Activated naive CD4-positive, alpha-beta T cell treated with anti-CD3 and anti-CD28 coated beads, Interleukin-2, amount 10 ng/mL, durations not matched to agents 7 days and 5 days (primary cell): ENCODE data around the gene NPY2R.

Experiments used
- CTCF ChIA-PET: fragments of 350-600 bp; sonication (Branson Sonifier 250); formaldehyde crosslinking; loops from one replicate; lab custom pipeline; 2021; ENCODE audit warnings: antibody characterized with exemption; lab: Charles Lee
- DNase-seq: peaks from one replicate; pipeline ENCODE4 v3.0.0-alpha.2; 2020
- H3K27ac Mint-ChIP-seq: one replicate; pipeline ENCODE4 v1.8.0; 2021; ENCODE audit warnings: mild to moderate bottlenecking, moderate library complexity, mixed read lengths
- H3K27me3 Mint-ChIP-seq: one replicate; pipeline ENCODE4 v1.8.0; 2021; ENCODE audit warnings: mild to moderate bottlenecking, mixed read lengths
- H3K36me3 Mint-ChIP-seq: one replicate; pipeline ENCODE4 v1.8.0; 2021; ENCODE audit warnings: mixed read lengths
- H3K4me1 Mint-ChIP-seq: one replicate; pipeline ENCODE4 v1.8.0; 2021; ENCODE audit warnings: mixed read lengths
- H3K4me3 Mint-ChIP-seq: one replicate; pipeline ENCODE4 v1.8.0; 2021; ENCODE audit warnings: mild to moderate bottlenecking, moderate library complexity, mixed read lengths
- H3K9me3 Mint-ChIP-seq: one replicate; pipeline ENCODE4 v1.8.0; 2021; ENCODE audit warnings: mixed read lengths

The NPY2R gene, protein sequence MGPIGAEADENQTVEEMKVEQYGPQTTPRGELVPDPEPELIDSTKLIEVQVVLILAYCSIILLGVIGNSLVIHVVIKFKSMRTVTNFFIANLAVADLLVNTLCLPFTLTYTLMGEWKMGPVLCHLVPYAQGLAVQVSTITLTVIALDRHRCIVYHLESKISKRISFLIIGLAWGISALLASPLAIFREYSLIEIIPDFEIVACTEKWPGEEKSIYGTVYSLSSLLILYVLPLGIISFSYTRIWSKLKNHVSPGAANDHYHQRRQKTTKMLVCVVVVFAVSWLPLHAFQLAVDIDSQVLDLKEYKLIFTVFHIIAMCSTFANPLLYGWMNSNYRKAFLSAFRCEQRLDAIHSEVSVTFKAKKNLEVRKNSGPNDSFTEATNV

DNA sequence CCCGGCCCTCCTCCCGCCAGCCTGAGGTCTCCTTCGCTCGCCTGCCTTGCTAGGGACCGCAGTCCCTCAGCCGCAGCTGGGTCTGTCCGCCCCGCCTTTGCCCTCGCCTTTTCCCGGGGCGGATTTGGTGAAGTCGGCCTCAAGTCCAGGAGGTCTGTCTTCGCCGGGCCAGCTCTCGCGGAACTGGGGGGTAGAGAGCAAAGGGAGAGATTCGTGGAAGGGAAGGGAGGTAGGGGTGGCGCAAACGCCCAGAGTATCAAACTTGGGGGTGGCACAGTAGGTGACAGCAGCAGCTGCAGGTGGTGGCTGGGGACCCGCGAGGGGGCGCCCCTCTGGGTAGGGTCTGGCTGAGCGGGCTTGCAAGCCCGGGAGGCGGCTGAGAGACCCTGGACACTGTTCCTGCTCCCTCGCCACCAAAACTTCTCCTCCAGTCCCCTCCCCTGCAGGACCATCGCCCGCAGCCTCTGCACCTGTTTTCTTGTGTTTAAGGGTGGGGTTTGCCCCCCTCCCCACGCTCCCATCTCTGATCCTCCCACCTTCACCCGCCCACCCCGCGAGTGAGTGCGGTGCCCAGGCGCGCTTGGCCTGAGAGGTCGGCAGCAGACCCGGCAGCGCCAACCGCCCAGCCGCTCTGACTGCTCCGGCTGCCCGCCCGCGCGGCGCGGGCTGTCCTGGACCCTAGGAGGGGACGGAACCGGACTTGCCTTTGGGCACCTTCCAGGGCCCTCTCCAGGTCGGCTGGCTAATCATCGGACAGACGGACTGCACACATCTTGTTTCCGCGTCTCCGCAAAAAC lies at the start of gene NPY2R:
Gene NPY2R, plus strand, starts transcription at position 379 of the 797 bp plus-strand sequence. CDS start 5,304 bp downstream, outside the sequence.
- H3K27me3 Mint-ChIP-seq: peaks cover 27% of the 10 kb centered on the region
- no peaks in the 10 kb centered on the region for H3K9me3 Mint-ChIP-seq
- CTCF ChIA-PET: no interaction called here
- no peak within 1 kb of the TSS for H3K4me3 Mint-ChIP-seq
- H3K4me1 Mint-ChIP-seq: no peaks in the 10 kb centered on the region
- H3K36me3 Mint-ChIP-seq: no peaks in the 10 kb centered on the region
- no peak within 1 kb of the TSS for H3K27ac Mint-ChIP-seq
- no peak for DNase-seq

DNA sequence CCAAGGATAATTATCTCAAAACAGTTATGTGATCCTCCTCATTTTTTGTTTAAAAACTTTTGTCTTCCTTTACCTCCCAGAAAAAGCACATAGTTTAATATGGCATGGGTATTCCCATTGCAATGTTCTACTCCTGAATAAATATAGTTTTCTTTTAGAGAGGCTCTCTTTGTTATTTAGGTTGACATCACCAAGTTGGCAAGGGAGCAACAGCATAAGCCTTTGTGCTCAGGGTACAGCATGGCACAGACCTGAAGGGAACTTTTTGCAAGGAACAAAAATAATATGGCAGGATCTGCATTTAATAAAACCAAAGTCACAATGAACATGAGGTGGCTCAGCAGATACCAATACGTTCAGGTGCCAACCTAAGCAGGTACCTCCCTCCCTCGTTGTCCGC lies 47.1 kb upstream of the NPY2R start:
- H3K27ac Mint-ChIP-seq: no peak overlapping the region
- CTCF ChIA-PET: no interaction called here
- H3K4me1 Mint-ChIP-seq: no peaks in the 10 kb centered on the region
- no peak overlapping the region for H3K4me3 Mint-ChIP-seq
- H3K36me3 Mint-ChIP-seq: no peaks in the 10 kb centered on the region
- H3K27me3 Mint-ChIP-seq: no peaks in the 10 kb centered on the region
- H3K9me3 Mint-ChIP-seq: no peaks in the 10 kb centered on the region
- DNase-seq: no peak

DNA sequence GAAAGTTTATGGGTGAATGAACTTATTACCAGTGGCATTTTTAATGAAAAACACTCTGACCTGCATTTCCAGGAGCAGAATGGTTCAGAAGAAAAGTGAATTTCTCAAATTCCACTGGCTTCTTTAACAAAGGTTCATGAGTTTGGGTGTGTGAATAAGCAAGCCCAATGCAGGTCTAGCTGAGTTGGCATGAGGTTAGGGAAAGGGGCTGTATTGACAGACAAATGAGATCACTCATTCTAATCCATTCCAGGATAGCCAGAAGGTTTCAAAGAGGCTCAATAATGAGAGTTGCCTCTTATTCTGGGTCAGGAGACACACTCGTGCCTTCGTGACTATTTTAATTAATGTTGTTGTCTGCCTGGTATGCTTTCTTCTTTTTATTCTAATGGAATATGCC lies 43.7 kb upstream of the NPY2R start:
- CTCF ChIA-PET: no interaction called here
- H3K4me3 Mint-ChIP-seq: no peak overlapping the region

DNA sequence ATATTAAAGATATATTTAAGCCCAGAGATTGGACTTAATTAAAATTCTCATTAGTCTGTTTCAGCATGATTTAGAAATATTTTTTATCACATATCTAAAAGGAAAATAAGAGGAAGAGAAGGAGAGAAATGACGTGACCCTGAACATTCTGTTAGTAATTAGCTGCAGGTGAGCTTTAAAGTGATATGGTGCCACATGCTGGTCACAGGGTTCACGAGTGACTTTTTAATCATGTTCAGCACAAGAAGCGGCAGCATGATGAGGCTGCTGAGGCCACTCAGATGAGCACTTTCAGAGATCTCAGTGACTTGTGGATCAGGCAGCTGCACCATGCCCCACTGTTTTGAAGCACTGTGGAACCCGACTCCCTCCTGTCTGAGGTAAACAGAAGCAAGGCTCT lies 37.9 kb upstream of the NPY2R start:
- H3K36me3 Mint-ChIP-seq: no peaks in the 10 kb centered on the region
- no peaks in the 10 kb centered on the region for H3K9me3 Mint-ChIP-seq
- H3K27ac Mint-ChIP-seq: no peak overlapping the region
- CTCF ChIA-PET: no interaction called here
- H3K4me3 Mint-ChIP-seq: no peak overlapping the region
- H3K4me1 Mint-ChIP-seq: no peaks in the 10 kb centered on the region
- DNase-seq: no peak
- H3K27me3 Mint-ChIP-seq: no peaks in the 10 kb centered on the region

More for the DNA sequence above, 43.7 kb upstream of the NPY2R start:
- Mint-ChIP-seq H3K9me3 (no peaks in the 10 kb centered on the region), H3K4me1 (no peaks in the 10 kb centered on the region), H3K27ac (no peak overlapping the region), H3K36me3 (no peaks in the 10 kb centered on the region), H3K27me3 (no peaks in the 10 kb centered on the region)
- no peak for DNase-seq

DNA sequence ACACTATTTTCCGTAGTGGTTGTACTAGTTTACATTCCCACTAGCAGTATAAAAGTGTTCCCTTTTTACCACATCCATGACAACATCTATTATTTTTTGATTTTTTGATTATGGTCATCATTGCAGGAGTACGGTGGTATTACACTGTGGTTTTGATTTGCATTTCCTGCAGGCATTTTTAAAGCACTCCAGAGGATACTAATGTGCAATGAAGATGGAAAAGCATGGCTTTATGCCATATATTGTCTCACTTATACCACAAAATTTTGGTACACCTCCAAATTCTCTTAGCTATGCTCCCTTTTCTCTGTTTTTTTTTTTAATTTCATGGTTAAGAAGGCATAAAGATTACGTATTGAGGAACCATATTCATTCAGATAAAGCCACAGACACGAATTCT lies 35.1 kb upstream of the NPY2R start:
- Mint-ChIP-seq H3K27ac (no peak overlapping the region), H3K27me3 (no peaks in the 10 kb centered on the region), H3K4me3 (no peak overlapping the region), H3K9me3 (no peaks in the 10 kb centered on the region), H3K36me3 (no peaks in the 10 kb centered on the region), H3K4me1 (no peaks in the 10 kb centered on the region)
- CTCF ChIA-PET: no interaction called here
- no peak for DNase-seq

DNA sequence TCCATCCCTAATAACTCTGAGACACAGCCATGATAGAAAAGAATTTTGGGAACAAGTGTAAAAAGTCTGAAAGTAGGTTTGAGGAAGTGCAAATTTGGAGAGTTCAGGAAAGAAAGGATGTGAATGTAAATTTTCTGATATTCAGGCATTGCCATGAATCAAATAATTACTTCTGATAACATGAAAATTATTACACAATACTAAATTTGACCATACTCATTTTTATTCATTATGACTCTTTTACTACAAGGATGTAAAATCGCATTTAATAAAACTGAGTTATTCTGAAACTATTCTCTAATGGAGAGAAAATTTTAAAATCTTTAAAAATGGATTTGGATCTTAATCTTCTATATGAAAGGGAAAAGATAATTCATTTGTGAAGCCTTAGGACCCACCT lies 33.8 kb upstream of the NPY2R start:
- DNase-seq: no peak
- Mint-ChIP-seq H3K4me1 (no peaks in the 10 kb centered on the region), H3K27me3 (no peaks in the 10 kb centered on the region), H3K36me3 (no peaks in the 10 kb centered on the region), H3K4me3 (no peak overlapping the region), H3K27ac (no peak overlapping the region), H3K9me3 (no peaks in the 10 kb centered on the region)
- CTCF ChIA-PET: no interaction called here

DNA sequence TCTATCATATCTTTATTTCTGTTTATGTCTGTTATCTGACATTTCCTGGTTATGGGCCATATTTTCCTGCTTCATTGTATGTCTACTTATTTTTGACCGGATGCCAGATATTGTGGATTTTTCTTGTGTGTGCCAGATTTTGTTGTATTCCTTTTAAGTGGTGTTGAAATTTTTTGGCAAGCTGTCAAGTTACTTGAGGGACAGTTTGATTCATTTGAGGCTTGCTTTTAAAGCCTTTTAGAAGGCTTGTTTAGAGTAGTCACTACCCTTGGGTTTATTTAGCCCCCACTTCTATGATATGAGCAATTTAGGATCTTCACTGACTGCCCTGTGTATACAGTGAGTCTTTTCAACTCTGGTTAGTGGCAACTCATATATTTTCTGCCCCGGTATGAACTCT lies 29.2 kb upstream of the NPY2R start:
- Mint-ChIP-seq H3K27me3 (no peaks in the 10 kb centered on the region), H3K27ac (no peak overlapping the region), H3K4me3 (no peak overlapping the region), H3K9me3 (no peaks in the 10 kb centered on the region), H3K4me1 (no peaks in the 10 kb centered on the region), H3K36me3 (no peaks in the 10 kb centered on the region)
- CTCF ChIA-PET: no interaction called here
- DNase-seq: no peak

DNA sequence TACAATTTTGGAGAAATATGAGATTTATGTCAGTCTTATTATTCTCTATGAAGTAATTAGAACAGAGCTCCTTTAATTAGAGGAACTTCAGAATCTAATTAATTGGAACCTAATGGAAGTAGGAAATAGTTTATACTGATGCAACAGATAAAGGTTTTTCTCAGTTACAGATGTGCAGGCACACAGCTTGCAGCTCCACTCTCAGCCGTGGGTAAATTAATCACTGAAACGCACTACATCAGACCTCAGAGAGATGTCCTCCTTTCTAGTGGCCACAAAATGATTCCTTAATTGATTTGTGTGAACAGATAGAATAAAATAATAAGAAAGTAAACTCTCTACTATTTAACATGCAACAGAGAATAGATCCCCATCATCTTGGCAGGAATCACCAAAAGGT lies 21.5 kb upstream of the NPY2R start:
- Mint-ChIP-seq H3K4me1 (no peaks in the 10 kb centered on the region), H3K36me3 (no peaks in the 10 kb centered on the region), H3K27ac (no peak overlapping the region), H3K4me3 (no peak overlapping the region), H3K27me3 (no peaks in the 10 kb centered on the region), H3K9me3 (no peaks in the 10 kb centered on the region)
- no peak for DNase-seq
- CTCF ChIA-PET: no interaction called here

DNA sequence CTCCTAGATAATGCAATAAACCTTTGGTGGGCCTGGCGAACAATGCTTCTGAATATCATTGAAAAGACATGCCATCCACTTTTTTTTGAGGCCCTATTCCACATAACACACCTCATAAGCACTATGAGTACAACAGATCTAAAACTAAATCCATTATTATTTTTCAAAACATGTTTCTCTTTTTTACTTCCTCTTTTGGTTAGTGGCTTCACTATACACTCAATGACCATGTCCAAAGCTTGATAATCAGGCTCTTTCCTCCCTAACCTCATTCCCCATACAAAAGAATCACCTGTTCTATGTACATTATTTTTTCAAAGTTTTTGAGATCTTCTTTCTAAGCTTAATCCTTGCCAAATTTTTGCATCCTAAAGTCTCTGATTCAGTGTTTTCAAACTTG lies 20.4 kb upstream of the NPY2R start:
- Mint-ChIP-seq H3K9me3 (no peaks in the 10 kb centered on the region), H3K4me1 (no peaks in the 10 kb centered on the region), H3K36me3 (no peaks in the 10 kb centered on the region), H3K4me3 (no peak overlapping the region), H3K27ac (no peak overlapping the region), H3K27me3 (no peaks in the 10 kb centered on the region)
- CTCF ChIA-PET: no interaction called here
- DNase-seq: no peak

DNA sequence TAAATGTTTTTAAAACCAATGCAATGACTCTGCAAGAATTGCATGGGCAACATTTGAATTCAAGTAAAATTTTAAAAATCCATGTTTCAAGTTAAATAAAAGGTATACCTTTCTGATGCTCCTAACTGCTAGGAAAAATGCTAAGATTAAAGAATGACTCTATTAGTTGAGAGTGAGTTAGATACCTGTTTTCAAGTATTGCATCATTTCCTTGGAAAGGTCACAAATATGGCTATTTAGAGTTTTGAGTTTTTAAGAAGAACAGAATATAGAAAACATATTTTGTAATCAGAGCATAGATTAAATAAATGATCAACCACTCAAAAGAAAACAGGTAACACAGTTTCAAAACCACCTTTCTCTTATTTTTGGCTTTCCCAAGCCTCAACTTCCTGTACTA lies 18.3 kb upstream of the NPY2R start:
- Mint-ChIP-seq H3K4me1 (no peaks in the 10 kb centered on the region), H3K27ac (no peak overlapping the region), H3K27me3 (no peaks in the 10 kb centered on the region), H3K9me3 (no peaks in the 10 kb centered on the region), H3K36me3 (no peaks in the 10 kb centered on the region), H3K4me3 (no peak overlapping the region)
- no peak for DNase-seq
- CTCF ChIA-PET: no interaction called here

DNA sequence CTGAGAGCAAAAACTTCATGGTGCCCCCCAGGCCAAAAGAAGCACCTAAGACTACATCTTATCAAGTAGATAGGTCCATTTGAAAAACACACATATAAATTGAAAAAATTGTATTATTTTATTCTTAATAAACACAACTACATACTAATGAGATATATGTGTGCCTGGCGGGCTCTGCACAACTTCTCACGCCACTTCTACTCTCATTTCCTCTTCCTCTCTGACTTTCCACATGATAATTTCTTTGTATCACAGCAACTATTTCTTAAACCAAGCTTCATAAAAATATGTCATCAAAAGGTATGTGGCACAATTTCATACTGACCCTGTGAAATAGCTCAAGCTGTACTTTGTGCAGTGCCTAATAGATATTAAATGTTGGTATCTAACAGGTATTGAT lies 10.7 kb upstream of the NPY2R start:
- Mint-ChIP-seq H3K9me3 (no peaks in the 10 kb centered on the region), H3K4me1 (no peaks in the 10 kb centered on the region), H3K36me3 (no peaks in the 10 kb centered on the region), H3K27ac (no peak overlapping the region), H3K4me3 (no peak overlapping the region), H3K27me3 (no peaks in the 10 kb centered on the region)
- DNase-seq: no peak
- CTCF ChIA-PET: no interaction called here

DNA sequence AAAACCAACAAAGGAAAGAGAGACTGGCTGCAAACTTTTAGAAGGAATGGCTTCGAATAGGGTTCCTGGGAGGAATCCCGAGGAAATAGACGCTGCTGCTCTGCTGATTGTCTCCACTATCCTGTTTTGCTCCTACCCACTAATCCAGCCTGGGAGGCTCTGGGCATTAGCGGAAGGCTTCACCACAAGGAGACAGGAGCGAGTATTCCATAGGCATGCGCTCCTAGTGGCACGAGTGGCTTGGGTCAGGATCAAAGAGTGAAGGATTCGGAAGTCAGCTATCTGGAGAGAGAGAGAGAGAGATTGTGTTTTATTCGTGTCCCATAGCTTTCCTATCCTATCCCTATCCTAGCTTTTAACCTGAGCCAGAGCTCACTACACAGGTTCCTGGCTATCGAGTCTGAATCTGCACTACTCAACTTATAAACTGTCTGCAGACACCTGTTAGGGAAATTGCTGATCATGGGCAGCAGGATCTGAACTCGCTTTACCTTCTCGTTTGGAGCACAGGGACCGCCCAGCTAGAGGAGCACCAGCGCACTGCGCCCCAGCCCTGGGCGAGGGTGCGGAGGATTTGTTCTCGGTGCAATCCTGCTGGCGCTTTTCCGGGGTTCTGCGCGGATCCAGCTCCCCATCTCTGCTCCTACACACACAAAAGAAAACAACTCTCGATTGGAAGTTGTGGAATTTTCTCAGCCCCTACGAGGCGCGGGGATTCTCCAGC lies 740 bp upstream of the NPY2R start:
- no peak for DNase-seq
- Mint-ChIP-seq H3K36me3 (no peaks in the 10 kb centered on the region), H3K4me1 (no peaks in the 10 kb centered on the region), H3K27ac (no peak overlapping the region), H3K4me3 (no peak overlapping the region), H3K27me3 (peaks cover 27% of the 10 kb centered on the region), H3K9me3 (no peaks in the 10 kb centered on the region)
- CTCF ChIA-PET: no interaction called here

DNA sequence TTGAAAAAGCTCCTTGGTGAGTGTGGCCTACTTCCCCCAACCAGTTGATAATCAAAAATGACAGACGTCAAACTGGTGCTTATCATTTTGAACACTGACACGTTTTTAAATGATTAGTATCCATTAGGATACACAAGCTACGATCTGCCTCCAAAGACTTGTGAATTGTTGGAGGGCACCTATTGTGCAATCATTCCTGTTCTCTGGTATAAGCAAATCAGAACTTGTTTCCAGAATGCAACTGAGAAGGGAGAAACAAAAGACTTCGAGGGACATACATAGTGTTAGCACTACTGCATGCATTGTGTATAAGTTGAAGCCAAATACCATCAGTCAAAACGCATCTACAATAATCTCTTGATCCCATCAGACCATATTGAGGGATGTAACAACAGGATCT lies 11.6 kb downstream of the NPY2R start:
- CTCF ChIA-PET: no interaction called here
- DNase-seq: no peak
- H3K36me3 Mint-ChIP-seq: no peaks in the 10 kb centered on the region
- H3K9me3 Mint-ChIP-seq: no peaks in the 10 kb centered on the region
- H3K27me3 Mint-ChIP-seq: no peaks in the 10 kb centered on the region
- H3K4me1 Mint-ChIP-seq: no peaks in the 10 kb centered on the region
- no peak overlapping the region for H3K4me3 Mint-ChIP-seq
- no peak overlapping the region for H3K27ac Mint-ChIP-seq

DNA sequence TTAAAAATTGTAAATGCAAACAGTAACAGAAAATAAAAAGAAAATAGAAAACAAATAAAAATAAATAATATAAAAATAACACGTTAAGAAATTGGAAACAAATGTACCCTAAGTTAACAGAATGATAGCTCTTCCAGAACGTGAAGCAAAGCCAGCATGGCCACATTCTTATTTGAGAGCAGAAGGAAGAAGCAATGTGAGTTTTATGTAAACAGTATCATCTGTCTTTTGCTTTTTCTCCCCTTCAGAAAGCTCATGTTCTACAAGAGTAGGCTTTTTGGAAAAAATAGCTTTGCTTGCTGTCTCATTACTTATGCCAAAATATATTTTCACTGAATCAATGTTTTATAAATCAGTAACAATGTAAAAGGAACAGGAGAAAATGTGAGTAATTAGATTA lies 18.7 kb downstream of the NPY2R start:
- Mint-ChIP-seq H3K9me3 (no peaks in the 10 kb centered on the region), H3K27me3 (no peaks in the 10 kb centered on the region), H3K4me1 (no peaks in the 10 kb centered on the region), H3K36me3 (no peaks in the 10 kb centered on the region), H3K4me3 (no peak overlapping the region), H3K27ac (no peak overlapping the region)
- DNase-seq: no peak
- CTCF ChIA-PET: no interaction called here
